Trophoblast cell (in vitro differentiated cells and primary cell): Measurements from ENCODE around the gene HHAT.

Source experiments
- DNase-seq, 2 donors: peaks; one replicate each; pipeline ENCODE4 v3.0.0-alpha.2; 2016
- H2AFZ ChIP-seq: 2 replicates; pipeline ENCODE4 v1.6.1; 2013; ENCODE audit warnings: low read length, moderate library complexity, mild to moderate bottlenecking; ENCODE audit not compliant: insufficient read depth, poor library complexity
- H2AK5ac ChIP-seq: 2 replicates; pipeline ENCODE4 v1.6.1; 2013; ENCODE audit warnings: mild to moderate bottlenecking, low read length
- H2BK120ac ChIP-seq: 2 replicates; pipeline ENCODE4 v1.6.1; 2013; ENCODE audit warnings: low read length, mild to moderate bottlenecking, moderate library complexity; ENCODE audit not compliant: insufficient read depth, poor library complexity
- H2BK12ac ChIP-seq: 2 replicates; pipeline ENCODE4 v1.6.1; 2013; ENCODE audit warnings: mild to moderate bottlenecking, low read length, moderate library complexity
- H2BK5ac ChIP-seq: 2 replicates; pipeline ENCODE4 v1.6.1; 2013; ENCODE audit warnings: low read length, low read depth, moderate library complexity, mild to moderate bottlenecking; ENCODE audit not compliant: poor library complexity
- H3K14ac ChIP-seq: 2 replicates; pipeline ENCODE4 v1.6.1; 2013; ENCODE audit warnings: mild to moderate bottlenecking, low read length
- H3K18ac ChIP-seq: 2 replicates; pipeline ENCODE4 v1.6.1; 2013; ENCODE audit warnings: mild to moderate bottlenecking, low read length
- H3K23ac ChIP-seq: 2 replicates; pipeline ENCODE4 v1.6.1; 2013; ENCODE audit warnings: low read length
- H3K27ac ChIP-seq: 2 replicates; pipeline ENCODE4 v1.5.1; 2013; ENCODE audit warnings: low read depth, mild to moderate bottlenecking, inconsistent platforms, low read length, moderate library complexity
- H3K27me3 ChIP-seq: 2 replicates; pipeline ENCODE4 v1.6.1; 2013; ENCODE audit warnings: inconsistent platforms, mild to moderate bottlenecking, low read length, moderate library complexity; ENCODE audit not compliant: insufficient read depth
- H3K36me3 ChIP-seq, 2 experiments: 1 replicate in 1 of 2; 2 replicates in 1 of 2; pipeline ENCODE4 v1.6.1; 2013; ENCODE audit warnings: low read length in 2 of 2, mild to moderate bottlenecking in 2 of 2, moderate library complexity in 1 of 2; ENCODE audit not compliant: insufficient read depth in 2 of 2, control insufficient read depth in 1 of 2
- H3K4ac ChIP-seq: 2 replicates; pipeline ENCODE4 v1.6.1; 2013; ENCODE audit warnings: low read depth, mild to moderate bottlenecking, low read length, moderate library complexity
- H3K4me1 ChIP-seq, 2 experiments: 1 replicate in 1 of 2; 2 replicates in 1 of 2; pipeline ENCODE4 v1.6.1; 2013; ENCODE audit warnings: low read length in 2 of 2, mild to moderate bottlenecking in 2 of 2, moderate library complexity in 1 of 2; ENCODE audit not compliant: insufficient read depth in 2 of 2, control insufficient read depth in 1 of 2
- H3K4me2 ChIP-seq: 2 replicates; pipeline ENCODE4 v1.6.1; 2013; ENCODE audit warnings: inconsistent platforms, mild to moderate bottlenecking, low read length, moderate library complexity
- H3K4me3 ChIP-seq: 2 replicates; pipeline ENCODE4 v1.5.1; 2013; ENCODE audit warnings: mild to moderate bottlenecking, low read depth, low read length, inconsistent platforms
- H3K79me1 ChIP-seq: one replicate; pipeline ENCODE4 v1.6.1; 2013; ENCODE audit warnings: low read length
- H3K79me2 ChIP-seq: 2 replicates; pipeline ENCODE4 v1.6.1; 2013; ENCODE audit warnings: low read length, mild to moderate bottlenecking; ENCODE audit not compliant: control insufficient read depth, insufficient read depth, poor library complexity
- H3K9ac ChIP-seq: 2 replicates; pipeline ENCODE4 v1.6.1; 2013; ENCODE audit warnings: mild to moderate bottlenecking, low read length
- H3K9me3 ChIP-seq: 2 replicates; pipeline ENCODE4 v1.6.1; 2013; ENCODE audit warnings: low read depth, mild to moderate bottlenecking, control low read depth, inconsistent platforms, low read length; ENCODE audit not compliant: insufficient read depth
- H4K12ac ChIP-seq: 2 replicates; pipeline ENCODE4 v1.6.1; 2013; ENCODE audit warnings: low read depth, mild to moderate bottlenecking, low read length, moderate library complexity
- H4K8ac ChIP-seq: 2 replicates; pipeline ENCODE4 v1.6.1; 2013; ENCODE audit warnings: low read depth, mild to moderate bottlenecking, low read length, moderate library complexity
- H4K91ac ChIP-seq: one replicate; pipeline ENCODE4 v1.6.1; 2013; ENCODE audit warnings: low read depth, mild to moderate bottlenecking, low read length, moderate library complexity
- WGBS: extraction: QIAGEN DNeasy Blood & Tissue Kit; methylation state at CpG from one replicate; pipeline ENCODE4 v1.1.7; 2013; ENCODE audit warnings: missing lambda C conversion rate; ENCODE audit not compliant: insufficient read length, insufficient coverage; ENCODE audit errors: extremely low coverage; 5-methylcytosine and 5-hydroxymethylcytosine counted together

The HHAT gene

GRCh38 chr1:210445485-210445884, 116.8 kb downstream of the HHAT start:
- Histone ChIP-seq H2BK5ac (no peak overlapping the region), H3K4ac (no peak overlapping the region), H2AK5ac (no peak overlapping the region), H2AFZ (no peak overlapping the region), H3K27me3 (no peaks in the 10 kb centered on the region), H3K4me2 (no peak overlapping the region), H3K23ac (no peak overlapping the region), H4K8ac (no peak overlapping the region), H3K27ac (no peak overlapping the region), H3K79me1 (peaks cover 3% of the 10 kb centered on the region), H3K4me1 (peaks cover 3 to 4% of the 10 kb centered on the region in 2 experiments), H2BK12ac (no peak overlapping the region), H3K9me3 (peaks cover 2% of the 10 kb centered on the region), H4K12ac (no peak overlapping the region), H3K36me3 (no peaks in the 10 kb centered on the region), H2BK120ac (no peak overlapping the region), H3K79me2 (no peaks in the 10 kb centered on the region), H3K18ac (no peak overlapping the region), H3K14ac (no peak overlapping the region), H3K9ac (no peak overlapping the region), H4K91ac (no peak overlapping the region), H3K4me3 (no peak overlapping the region)
- DNase-seq = peak; percentile 39 to 82

- H2AFZ ChIP-seq = no peak overlapping the region
- no peak for DNase-seq
- H3K14ac ChIP-seq = no peak overlapping the region
- H3K4ac ChIP-seq = no peak overlapping the region
- H2BK12ac ChIP-seq = no peak overlapping the region
- no peak overlapping the region for H3K4me2 ChIP-seq
- no peaks in the 10 kb centered on the region for H3K36me3 ChIP-seq
- H3K27ac ChIP-seq = no peak overlapping the region
- H3K9me3 ChIP-seq = peaks cover under 1% of the 10 kb centered on the region
- H4K12ac ChIP-seq = no peak overlapping the region
- no peaks in the 10 kb centered on the region for H3K27me3 ChIP-seq
- H3K23ac ChIP-seq = no peak overlapping the region
- no peak overlapping the region for H2AK5ac ChIP-seq
- H3K79me1 ChIP-seq = peaks cover 1% of the 10 kb centered on the region
- no peak overlapping the region for H4K8ac ChIP-seq
- no peak overlapping the region for H2BK120ac ChIP-seq
- no peaks in the 10 kb centered on the region for H3K79me2 ChIP-seq
- no peak overlapping the region for H4K91ac ChIP-seq
- H2BK5ac ChIP-seq = no peak overlapping the region
- no peak overlapping the region for H3K18ac ChIP-seq
- no peak overlapping the region for H3K4me3 ChIP-seq
- peaks cover 2 to 3% of the 10 kb centered on the region in 2 experiments for H3K4me1 ChIP-seq
- no CpG with 5 or more reads among the region's 7 CpGs for WGBS
- no peak overlapping the region for H3K9ac ChIP-seq
Observed at GRCh38 chr1:210445931-210446330, 117.2 kb downstream of the HHAT start.

- Histone ChIP-seq H2AFZ (no peak overlapping the region), H2AK5ac (no peak overlapping the region), H3K27ac (no peak overlapping the region), H3K14ac (no peak overlapping the region), H4K91ac (no peak overlapping the region), H2BK120ac (no peak overlapping the region), H3K79me2 (no peaks in the 10 kb centered on the region), H3K18ac (no peak overlapping the region), H3K4ac (no peak overlapping the region), H2BK5ac (no peak overlapping the region), H2BK12ac (no peak overlapping the region), H3K4me2 (no peak overlapping the region), H3K9ac (no peak overlapping the region), H3K9me3 (no peaks in the 10 kb centered on the region), H3K79me1 (no peaks in the 10 kb centered on the region), H3K4me3 (no peak overlapping the region), H3K27me3 (no peaks in the 10 kb centered on the region), H4K12ac (no peak overlapping the region), H3K4me1 (peaks cover 2 to 3% of the 10 kb centered on the region in 2 experiments), H3K23ac (no peak overlapping the region), H3K36me3 (no peaks in the 10 kb centered on the region), H4K8ac (no peak overlapping the region)
- WGBS = no CpG with 5 or more reads among the region's 9 CpGs
- peak; percentile 23 to 63 for DNase-seq
Observed at GRCh38 chr1:210446479-210446878, 117.8 kb downstream of the HHAT start.

GRCh38 chr1:210447456-210448057, 118.9 kb downstream of the HHAT start:
- Histone ChIP-seq H2AK5ac (no peak overlapping the region), H3K9me3 (no peaks in the 10 kb centered on the region), H2BK12ac (no peak overlapping the region), H3K27me3 (no peaks in the 10 kb centered on the region), H2AFZ (no peak overlapping the region), H4K91ac (no peak overlapping the region), H3K18ac (no peak overlapping the region), H3K36me3 (no peaks in the 10 kb centered on the region), H4K8ac (no peak overlapping the region), H3K4me3 (no peak overlapping the region), H3K4me2 (no peak overlapping the region), H3K27ac (no peak overlapping the region), H4K12ac (no peak overlapping the region), H3K79me2 (no peaks in the 10 kb centered on the region), H3K14ac (no peak overlapping the region), H3K79me1 (no peaks in the 10 kb centered on the region), H3K4me1 (peaks cover 2 to 3% of the 10 kb centered on the region in 2 experiments), H3K4ac (no peak overlapping the region), H3K23ac (no peak overlapping the region), H2BK5ac (no peak overlapping the region), H2BK120ac (peak overlapping the region; percentile 63), H3K9ac (no peak overlapping the region)
- no peak for DNase-seq
- no CpG with 5 or more reads among the region's 5 CpGs for WGBS
